ENCODE measurements around the gene KIF17.

KIF17 gene

DNA sequence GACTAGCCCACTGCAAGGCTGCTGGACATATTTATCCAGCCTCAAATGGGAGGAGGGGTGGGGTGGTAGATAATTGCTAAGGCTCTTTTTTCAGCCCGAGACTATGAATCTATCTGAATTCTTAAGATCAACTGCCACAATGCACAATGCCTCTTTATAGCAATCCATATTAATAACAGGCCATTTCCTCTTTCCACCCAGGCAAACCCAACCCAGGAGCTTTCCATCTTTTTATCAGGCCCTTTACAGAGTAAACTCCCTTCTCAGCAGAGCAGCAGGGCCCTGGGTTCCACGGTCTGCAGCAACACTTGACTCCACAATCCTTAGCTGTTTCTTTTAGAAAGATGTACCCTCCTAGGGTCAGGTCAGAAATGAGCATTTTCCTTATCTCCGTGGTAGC is 57.4 kb downstream of the KIF17 start:
- DNase-seq (ENCODE audit: low read depth in 2 of 2), result no peak
- TF ChIP-seq, protein P1, sequence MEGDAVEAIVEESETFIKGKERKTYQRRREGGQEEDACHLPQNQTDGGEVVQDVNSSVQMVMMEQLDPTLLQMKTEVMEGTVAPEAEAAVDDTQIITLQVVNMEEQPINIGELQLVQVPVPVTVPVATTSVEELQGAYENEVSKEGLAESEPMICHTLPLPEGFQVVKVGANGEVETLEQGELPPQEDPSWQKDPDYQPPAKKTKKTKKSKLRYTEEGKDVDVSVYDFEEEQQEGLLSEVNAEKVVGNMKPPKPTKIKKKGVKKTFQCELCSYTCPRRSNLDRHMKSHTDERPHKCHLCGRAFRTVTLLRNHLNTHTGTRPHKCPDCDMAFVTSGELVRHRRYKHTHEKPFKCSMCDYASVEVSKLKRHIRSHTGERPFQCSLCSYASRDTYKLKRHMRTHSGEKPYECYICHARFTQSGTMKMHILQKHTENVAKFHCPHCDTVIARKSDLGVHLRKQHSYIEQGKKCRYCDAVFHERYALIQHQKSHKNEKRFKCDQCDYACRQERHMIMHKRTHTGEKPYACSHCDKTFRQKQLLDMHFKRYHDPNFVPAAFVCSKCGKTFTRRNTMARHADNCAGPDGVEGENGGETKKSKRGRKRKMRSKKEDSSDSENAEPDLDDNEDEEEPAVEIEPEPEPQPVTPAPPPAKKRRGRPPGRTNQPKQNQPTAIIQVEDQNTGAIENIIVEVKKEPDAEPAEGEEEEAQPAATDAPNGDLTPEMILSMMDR (IDR thresholded peaks at IDR 0.05; ENCODE audit: low read depth, low read length), result no peak
- H3K4me3 ChIP-seq (replicated peaks in 1 of 2; ENCODE audit: low read depth in 2 of 2, low read length in 2 of 2), result peak overlapping the region; percentile 97

DNA sequence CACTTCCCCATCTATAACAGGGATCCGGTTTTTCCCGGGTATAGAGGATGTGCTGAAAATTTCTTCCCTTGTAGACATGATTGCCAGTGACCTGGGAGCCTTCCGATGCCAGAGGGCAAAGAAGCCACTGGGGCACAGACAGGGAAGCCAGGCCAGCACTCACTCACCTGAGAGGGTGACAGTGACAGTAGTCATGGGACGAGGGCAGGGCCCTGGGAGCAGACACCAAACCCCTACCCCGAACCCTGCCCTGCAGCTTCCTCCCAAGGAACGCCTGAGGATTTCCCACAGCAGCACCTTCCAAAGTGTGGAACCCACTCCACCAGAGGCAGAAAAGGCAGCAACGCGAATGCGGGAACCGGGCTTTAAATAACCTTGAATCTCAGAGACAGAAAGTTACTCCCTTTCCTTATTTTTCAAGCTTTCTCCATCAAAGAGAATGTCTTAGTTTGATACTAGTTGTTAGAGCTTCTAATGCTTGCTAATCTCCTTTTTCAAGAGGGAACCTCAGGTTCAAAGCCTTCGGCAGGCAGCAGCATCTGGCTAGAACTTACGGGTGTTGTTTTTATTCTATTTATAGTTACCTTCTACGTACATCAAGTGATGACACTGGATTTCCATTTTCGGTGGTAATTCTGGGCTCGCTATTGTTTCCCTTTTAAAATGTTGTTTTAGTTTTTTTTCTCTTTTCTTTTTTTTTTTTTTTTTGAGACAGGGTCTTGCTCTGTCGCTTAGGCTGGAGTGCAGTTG is 59.5 kb downstream of the KIF17 start:
- H3K4me3 ChIP-seq (replicated peaks in 1 of 2; ENCODE audit: low read depth in 2 of 2, low read length in 2 of 2), result no peak overlapping the region
- TF ChIP-seq, protein P1 (IDR thresholded peaks at IDR 0.05; ENCODE audit: low read depth, low read length), result no peak
- DNase-seq (ENCODE audit: low read depth in 2 of 2), result no peak

DNA sequence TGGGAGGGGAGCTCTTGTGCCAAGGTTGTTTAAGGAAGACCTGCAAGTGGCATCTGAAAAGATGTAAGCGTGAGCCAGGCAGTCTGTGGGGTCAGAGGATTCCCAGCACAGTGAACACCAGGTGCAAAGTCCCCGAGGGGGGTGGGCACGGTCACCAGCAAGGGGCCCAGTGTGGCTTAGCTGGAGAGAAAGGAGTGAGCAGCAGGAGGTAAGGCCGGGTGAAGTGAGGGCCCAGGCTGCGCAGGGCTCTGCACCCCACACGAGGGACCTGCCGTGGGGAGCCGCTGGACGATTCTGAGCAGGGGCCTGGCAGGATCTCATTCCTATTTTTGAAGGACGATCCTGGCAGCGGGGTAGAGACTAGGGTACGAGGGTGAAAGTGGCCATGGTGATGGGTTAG is 60.8 kb downstream of the KIF17 start:
- H3K4me3 ChIP-seq (replicated peaks in 1 of 2; ENCODE audit: low read depth in 2 of 2, low read length in 2 of 2), result no peak overlapping the region
- DNase-seq (ENCODE audit: low read depth in 2 of 2), result no peak
- TF ChIP-seq, protein P1 (IDR thresholded peaks at IDR 0.05; ENCODE audit: low read depth, low read length), result no peak

DNA sequence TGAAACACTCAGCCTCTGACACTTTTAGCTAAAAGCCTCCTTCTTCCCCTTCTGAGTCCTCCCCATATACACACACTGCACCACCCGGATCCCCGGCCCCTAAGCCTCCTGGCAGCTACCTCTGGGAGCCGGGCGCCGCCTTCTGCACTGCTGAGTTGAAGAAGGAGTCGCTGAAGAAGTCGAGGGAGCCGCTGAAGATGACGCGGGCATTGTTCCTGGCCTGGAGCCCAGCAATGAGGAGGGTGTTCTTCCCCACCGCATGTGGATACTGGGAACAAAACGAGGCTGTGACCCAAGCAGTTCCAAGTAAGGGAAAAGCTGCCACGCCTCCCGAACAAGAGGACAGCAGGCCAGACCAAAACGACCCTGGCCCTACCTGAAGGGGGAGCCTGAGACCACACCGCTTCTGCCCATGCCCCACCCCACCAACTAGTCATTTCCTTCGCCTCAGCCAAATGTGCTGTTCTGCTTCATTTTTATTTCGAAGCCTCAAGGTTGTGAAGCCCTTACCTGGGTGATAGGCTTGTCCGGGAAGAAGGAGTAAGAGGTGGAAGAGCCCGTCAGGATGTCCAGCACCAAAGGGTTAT is 63.6 kb downstream of the KIF17 start:
- no peak overlapping the region for H3K4me3 ChIP-seq (replicated peaks in 1 of 2; ENCODE audit: low read depth in 2 of 2, low read length in 2 of 2)
- TF ChIP-seq, protein P1 (IDR thresholded peaks at IDR 0.05; ENCODE audit: low read depth, low read length), result peak; percentile 11
- peak; percentile 12 to 22 for DNase-seq (ENCODE audit: low read depth in 2 of 2)

DNA sequence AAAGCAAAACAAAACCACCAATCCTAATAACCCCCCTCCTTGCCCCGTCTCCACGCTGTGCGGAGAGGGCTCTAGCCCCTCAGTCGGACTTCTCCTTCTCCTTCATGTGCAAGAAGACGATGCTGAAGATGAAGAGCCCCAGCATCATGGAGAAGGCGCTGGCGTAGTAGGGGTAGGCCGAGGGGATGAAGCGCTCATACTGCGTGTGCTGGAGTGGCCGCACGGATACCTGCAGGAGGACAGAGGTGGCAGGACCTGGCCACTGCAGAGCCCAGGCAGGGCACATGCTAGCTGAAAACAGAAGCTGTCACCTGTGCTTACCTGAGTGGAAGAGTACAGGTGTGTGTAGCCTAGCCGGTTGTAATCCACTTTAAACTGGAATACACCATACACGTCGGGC is 65.5 kb downstream of the KIF17 start:
- TF ChIP-seq, protein P1 (IDR thresholded peaks at IDR 0.05; ENCODE audit: low read depth, low read length), result no peak
- H3K4me3 ChIP-seq (replicated peaks in 1 of 2; ENCODE audit: low read depth in 2 of 2, low read length in 2 of 2), result no peak overlapping the region
- no peak for DNase-seq (ENCODE audit: low read depth in 2 of 2)

DNA sequence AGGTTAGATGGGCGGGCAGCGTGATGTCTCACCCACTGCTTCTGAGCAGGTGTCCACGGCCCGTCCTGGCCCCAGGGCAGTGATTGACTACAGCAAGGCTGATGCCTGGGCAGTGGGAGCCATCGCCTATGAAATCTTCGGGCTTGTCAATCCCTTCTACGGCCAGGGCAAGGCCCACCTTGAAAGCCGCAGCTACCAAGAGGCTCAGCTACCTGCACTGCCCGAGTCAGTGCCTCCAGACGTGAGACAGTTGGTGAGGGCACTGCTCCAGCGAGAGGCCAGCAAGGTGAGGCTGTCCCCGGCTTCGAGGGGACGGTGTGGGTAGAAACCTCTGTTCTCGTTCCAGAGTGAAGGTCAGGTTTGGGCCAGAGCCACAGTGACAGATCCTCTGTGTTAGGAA is 68.9 kb downstream of the KIF17 start:
- no peak for DNase-seq (ENCODE audit: low read depth in 2 of 2)

More for the DNA sequence above, 68.9 kb downstream of the KIF17 start:
- TF ChIP-seq, protein P1 (IDR thresholded peaks at IDR 0.05; ENCODE audit: low read depth, low read length), result no peak
- no peak overlapping the region for H3K4me3 ChIP-seq (replicated peaks in 1 of 2; ENCODE audit: low read depth in 2 of 2, low read length in 2 of 2)
